ENCODE results near the gene GABBR2. TPM values are rescaled to one million over a fixed set of nuclear protein-coding genes. Genes with fewer than 3 reads are reported as not detected.

GABBR2 gene
- total and polyA plus RNA-seq, 2 experiments from 2014 or later = 0.89 to 1.3 TPM

DNA sequence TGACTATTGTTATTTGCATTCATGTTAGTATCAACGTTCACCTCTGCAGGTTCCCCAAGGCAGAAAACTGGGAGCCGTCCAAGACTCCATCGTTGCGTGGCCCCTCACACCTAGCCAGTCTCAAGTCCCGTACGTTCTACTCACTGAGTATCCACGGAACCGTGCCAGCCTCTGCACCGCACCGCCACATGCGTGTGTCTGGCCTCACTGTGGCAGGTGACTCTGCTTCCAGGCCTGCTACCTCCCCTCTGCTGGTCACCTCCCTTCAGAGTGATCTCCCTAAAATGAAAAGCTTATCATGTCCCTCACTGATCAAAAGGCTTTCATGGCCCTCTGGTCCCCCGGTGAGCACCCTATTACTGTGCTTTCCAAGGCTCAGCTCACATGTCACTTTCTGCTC is 108.1 kb downstream of the GABBR2 start (continued):
- TF ChIP-seq, protein P1, sequence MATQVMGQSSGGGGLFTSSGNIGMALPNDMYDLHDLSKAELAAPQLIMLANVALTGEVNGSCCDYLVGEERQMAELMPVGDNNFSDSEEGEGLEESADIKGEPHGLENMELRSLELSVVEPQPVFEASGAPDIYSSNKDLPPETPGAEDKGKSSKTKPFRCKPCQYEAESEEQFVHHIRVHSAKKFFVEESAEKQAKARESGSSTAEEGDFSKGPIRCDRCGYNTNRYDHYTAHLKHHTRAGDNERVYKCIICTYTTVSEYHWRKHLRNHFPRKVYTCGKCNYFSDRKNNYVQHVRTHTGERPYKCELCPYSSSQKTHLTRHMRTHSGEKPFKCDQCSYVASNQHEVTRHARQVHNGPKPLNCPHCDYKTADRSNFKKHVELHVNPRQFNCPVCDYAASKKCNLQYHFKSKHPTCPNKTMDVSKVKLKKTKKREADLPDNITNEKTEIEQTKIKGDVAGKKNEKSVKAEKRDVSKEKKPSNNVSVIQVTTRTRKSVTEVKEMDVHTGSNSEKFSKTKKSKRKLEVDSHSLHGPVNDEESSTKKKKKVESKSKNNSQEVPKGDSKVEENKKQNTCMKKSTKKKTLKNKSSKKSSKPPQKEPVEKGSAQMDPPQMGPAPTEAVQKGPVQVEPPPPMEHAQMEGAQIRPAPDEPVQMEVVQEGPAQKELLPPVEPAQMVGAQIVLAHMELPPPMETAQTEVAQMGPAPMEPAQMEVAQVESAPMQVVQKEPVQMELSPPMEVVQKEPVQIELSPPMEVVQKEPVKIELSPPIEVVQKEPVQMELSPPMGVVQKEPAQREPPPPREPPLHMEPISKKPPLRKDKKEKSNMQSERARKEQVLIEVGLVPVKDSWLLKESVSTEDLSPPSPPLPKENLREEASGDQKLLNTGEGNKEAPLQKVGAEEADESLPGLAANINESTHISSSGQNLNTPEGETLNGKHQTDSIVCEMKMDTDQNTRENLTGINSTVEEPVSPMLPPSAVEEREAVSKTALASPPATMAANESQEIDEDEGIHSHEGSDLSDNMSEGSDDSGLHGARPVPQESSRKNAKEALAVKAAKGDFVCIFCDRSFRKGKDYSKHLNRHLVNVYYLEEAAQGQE (IDR thresholded peaks at IDR 0.05; ENCODE audit: unreplicated experiment) = no peak
- no peak for TF ChIP-seq CREB1 (CRISPR knock-in tag; IDR thresholded peaks at IDR 0.05; ENCODE audit: low read depth)
- TF ChIP-seq POLR2AphosphoS5 (IDR thresholded peaks at IDR 0.05; ENCODE audit: low read depth) = no peak
- TF ChIP-seq NANOG (IDR thresholded peaks at IDR 0.05; ENCODE audit: borderline replicate concordance) = no peak
- no peak for TF ChIP-seq EZH2phosphoT487 (IDR thresholded peaks at IDR 0.05; ENCODE audit: unreplicated experiment)
- TF ChIP-seq, protein P2, sequence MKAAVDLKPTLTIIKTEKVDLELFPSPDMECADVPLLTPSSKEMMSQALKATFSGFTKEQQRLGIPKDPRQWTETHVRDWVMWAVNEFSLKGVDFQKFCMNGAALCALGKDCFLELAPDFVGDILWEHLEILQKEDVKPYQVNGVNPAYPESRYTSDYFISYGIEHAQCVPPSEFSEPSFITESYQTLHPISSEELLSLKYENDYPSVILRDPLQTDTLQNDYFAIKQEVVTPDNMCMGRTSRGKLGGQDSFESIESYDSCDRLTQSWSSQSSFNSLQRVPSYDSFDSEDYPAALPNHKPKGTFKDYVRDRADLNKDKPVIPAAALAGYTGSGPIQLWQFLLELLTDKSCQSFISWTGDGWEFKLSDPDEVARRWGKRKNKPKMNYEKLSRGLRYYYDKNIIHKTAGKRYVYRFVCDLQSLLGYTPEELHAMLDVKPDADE (IDR thresholded peaks at IDR 0.05) = no peak
- no peak for TF ChIP-seq ZNF331 (CRISPR knock-in tag; IDR thresholded peaks at IDR 0.05; ENCODE audit: low read depth)
- TF ChIP-seq, protein P3, sequence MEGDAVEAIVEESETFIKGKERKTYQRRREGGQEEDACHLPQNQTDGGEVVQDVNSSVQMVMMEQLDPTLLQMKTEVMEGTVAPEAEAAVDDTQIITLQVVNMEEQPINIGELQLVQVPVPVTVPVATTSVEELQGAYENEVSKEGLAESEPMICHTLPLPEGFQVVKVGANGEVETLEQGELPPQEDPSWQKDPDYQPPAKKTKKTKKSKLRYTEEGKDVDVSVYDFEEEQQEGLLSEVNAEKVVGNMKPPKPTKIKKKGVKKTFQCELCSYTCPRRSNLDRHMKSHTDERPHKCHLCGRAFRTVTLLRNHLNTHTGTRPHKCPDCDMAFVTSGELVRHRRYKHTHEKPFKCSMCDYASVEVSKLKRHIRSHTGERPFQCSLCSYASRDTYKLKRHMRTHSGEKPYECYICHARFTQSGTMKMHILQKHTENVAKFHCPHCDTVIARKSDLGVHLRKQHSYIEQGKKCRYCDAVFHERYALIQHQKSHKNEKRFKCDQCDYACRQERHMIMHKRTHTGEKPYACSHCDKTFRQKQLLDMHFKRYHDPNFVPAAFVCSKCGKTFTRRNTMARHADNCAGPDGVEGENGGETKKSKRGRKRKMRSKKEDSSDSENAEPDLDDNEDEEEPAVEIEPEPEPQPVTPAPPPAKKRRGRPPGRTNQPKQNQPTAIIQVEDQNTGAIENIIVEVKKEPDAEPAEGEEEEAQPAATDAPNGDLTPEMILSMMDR (conservative IDR thresholded peaks at IDR 0.05; ENCODE audit: low read depth in 2 of 2) = no peak
- TF ChIP-seq JUNB (IDR thresholded peaks at IDR 0.05; ENCODE audit: unreplicated experiment) = no peak

DNA sequence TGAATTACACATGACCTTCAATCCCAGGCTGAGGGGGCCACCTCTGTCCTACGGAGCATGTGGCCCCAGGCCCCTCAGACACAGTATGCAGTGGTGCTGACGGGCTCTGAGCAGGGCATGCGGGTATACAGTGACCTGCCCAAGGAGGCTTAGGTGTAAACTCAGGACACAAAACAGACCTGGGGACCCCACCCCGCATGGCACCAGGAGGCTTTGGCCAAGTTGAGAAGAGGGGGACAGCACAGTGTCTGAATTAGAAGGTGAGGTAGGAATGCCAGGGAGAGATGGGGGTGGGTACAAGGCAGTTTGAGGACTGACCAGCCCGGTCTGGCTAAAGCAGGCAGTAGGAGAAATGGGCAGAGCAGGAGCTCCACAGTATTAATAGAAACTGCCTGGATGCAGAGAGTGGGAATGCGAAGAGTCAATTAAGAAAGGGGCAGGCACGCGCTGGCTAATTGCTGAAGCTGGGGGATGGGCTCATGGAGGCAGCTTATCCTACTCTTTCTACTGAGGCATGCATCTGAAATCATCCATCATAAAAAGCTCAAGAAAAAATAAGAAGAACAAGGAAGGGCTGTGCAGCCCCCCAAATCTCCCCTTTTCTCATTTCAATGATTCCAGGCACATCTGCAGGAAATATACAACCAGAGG is 109.0 kb downstream of the GABBR2 start:
- H3K79me2 ChIP-seq (replicated peaks; ENCODE audit: insufficient read depth) = no peaks in the 10 kb centered on the region
- H3K36me3 ChIP-seq (ENCODE audit: insufficient read depth) = no peaks in the 10 kb centered on the region
- H3K4me1 Mint-ChIP-seq = peaks cover 18% of the 10 kb centered on the region
- H3K27ac ChIP-seq (ENCODE audit: low read depth) = no peak overlapping the region
- no peak overlapping the region for H3K4me3 Mint-ChIP-seq
- H3K27me3 ChIP-seq (ENCODE audit: insufficient read depth) = no peaks in the 10 kb centered on the region
- no peak for ATAC-seq
- H3K4me1 ChIP-seq (ENCODE audit: insufficient read depth) = no peaks in the 10 kb centered on the region
- H3K27me3 Mint-ChIP-seq (ENCODE audit: insufficient read depth, low read depth, poor library complexity) = no peaks in the 10 kb centered on the region
- H3K4me2 ChIP-seq = no peak overlapping the region
- H2AFZ ChIP-seq = peak overlapping the region; percentile 23; the same call in 1 of the 2 replicates
- H3K4me3 ChIP-seq = no peak overlapping the region
- H3K9me2 ChIP-seq (ENCODE audit: insufficient read depth) = no peaks in the 10 kb centered on the region
- H3K9me3 Mint-ChIP-seq = no peaks in the 10 kb centered on the region
- H3F3A ChIP-seq (replicated peaks; ENCODE audit: low read depth) = no peaks in the 10 kb centered on the region
- H3K27ac Mint-ChIP-seq = no peak overlapping the region
- no peaks in the 10 kb centered on the region for H4K20me1 ChIP-seq (replicated peaks; ENCODE audit: insufficient read depth)
- DNase-seq (ENCODE audit: low spot score) = no peak
- H3K36me3 Mint-ChIP-seq (ENCODE audit: low read depth) = no peaks in the 10 kb centered on the region
- TF ChIP-seq ZNF331 (CRISPR knock-in tag; IDR thresholded peaks at IDR 0.05; ENCODE audit: low read depth) (no peak), POLR2AphosphoS5 (IDR thresholded peaks at IDR 0.05; ENCODE audit: low read depth) (no peak), ZNF114 (CRISPR knock-in tag; IDR thresholded peaks at IDR 0.05) (no peak)
- TF ChIP-seq, protein P2 (IDR thresholded peaks at IDR 0.05) = no peak
- TF ChIP-seq, protein P1 (IDR thresholded peaks at IDR 0.05; ENCODE audit: unreplicated experiment) = no peak
- TF ChIP-seq, protein P3 (conservative IDR thresholded peaks at IDR 0.05; ENCODE audit: low read depth in 2 of 2) = no peak

Measured in GM23338 (cell line).